ENCODE results near the gene DNAJB5.
"Not testable (repeated sequence)": the region's sequence is repeated elsewhere in the genome, so short reads cannot be mapped to it uniquely, and the experiment has no call there.

The DNAJB5 gene

DNA sequence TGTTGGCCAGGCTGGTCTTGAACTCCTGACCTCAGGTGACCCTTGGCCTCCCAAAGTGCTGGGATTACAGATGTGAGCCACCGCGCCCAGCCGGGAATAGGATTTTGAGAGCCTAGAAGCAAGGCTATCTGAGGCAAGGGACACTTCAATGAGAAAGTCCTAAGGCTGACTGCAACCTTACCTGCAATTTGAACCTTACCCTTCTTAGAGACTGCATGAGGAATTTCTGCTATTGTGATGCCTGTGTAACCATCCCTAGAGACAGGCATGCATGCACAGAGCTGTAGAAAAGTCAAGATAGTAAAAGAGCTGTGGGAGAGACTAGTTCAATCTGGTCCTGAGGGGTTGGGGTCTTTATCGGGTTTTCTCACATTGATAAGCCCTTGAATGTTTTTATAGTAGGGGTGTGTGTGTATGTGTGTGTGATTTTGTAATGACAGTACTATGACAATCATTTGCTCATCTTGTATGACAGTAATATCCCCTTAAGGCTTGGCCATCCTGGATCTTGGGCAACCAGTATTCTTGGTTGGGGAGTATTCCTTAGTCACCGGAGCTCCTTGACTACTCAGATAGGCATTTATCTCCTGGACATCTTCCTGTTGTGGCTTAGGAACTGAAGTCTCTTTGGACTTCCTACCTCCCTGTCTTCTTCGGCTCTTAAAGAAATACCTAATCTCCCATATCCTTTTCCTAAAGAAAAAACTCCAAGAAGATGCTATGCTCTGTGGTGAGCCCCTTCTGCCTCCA lies 11.2 kb downstream of the DNAJB5 start:
- TF ChIP-seq, protein P1, sequence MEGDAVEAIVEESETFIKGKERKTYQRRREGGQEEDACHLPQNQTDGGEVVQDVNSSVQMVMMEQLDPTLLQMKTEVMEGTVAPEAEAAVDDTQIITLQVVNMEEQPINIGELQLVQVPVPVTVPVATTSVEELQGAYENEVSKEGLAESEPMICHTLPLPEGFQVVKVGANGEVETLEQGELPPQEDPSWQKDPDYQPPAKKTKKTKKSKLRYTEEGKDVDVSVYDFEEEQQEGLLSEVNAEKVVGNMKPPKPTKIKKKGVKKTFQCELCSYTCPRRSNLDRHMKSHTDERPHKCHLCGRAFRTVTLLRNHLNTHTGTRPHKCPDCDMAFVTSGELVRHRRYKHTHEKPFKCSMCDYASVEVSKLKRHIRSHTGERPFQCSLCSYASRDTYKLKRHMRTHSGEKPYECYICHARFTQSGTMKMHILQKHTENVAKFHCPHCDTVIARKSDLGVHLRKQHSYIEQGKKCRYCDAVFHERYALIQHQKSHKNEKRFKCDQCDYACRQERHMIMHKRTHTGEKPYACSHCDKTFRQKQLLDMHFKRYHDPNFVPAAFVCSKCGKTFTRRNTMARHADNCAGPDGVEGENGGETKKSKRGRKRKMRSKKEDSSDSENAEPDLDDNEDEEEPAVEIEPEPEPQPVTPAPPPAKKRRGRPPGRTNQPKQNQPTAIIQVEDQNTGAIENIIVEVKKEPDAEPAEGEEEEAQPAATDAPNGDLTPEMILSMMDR (IDR thresholded peaks at IDR 0.05; ENCODE audit: control extremely low read depth, extremely low read depth, low read depth, missing control alignments), result no peak
- ChIA-PET CTCF (interaction anchor here (1.0 to 4.3 kb wide), 8 partner anchors 11 to 96 kb away, joined by 3 to 22 read pairs (median 4); partner anchors contain the start of genes DNAJB5, PIGO and VCP), POLR2A (no interaction called here)
- DNase-seq (ENCODE audit: extremely low spot score), result no peak

DNA sequence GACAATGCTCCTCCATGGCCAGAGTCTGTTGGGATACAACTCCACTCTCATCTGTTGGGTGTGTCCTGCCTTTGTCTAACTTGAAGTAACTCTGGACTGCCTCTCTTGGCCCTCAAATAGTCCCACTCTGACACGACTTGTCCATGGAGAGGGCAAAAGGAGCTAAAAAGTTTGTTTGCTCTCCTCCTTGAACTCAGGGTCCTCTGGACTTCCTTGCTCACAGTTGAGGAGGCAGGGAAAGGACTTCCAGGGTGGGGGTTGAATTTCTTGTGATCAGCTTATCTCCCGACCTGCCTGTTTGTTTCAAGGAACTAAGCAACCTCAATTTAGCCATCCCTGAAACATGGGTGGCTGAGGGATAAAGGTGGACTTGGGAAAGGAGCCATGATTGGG lies 11.7 kb downstream of the DNAJB5 start:
- DNase-seq (ENCODE audit: extremely low spot score), result no peak
- ChIA-PET CTCF (interaction anchor here (0.8 to 4.3 kb wide), 11 partner anchors 12 to 102 kb away, joined by 3 to 22 read pairs (median 5); partner anchors contain the start of genes DNAJB5, PIGO and VCP), POLR2A (no interaction called here)
- TF ChIP-seq, protein P1 (IDR thresholded peaks at IDR 0.05; ENCODE audit: control extremely low read depth, extremely low read depth, low read depth, missing control alignments), result no peak

DNA sequence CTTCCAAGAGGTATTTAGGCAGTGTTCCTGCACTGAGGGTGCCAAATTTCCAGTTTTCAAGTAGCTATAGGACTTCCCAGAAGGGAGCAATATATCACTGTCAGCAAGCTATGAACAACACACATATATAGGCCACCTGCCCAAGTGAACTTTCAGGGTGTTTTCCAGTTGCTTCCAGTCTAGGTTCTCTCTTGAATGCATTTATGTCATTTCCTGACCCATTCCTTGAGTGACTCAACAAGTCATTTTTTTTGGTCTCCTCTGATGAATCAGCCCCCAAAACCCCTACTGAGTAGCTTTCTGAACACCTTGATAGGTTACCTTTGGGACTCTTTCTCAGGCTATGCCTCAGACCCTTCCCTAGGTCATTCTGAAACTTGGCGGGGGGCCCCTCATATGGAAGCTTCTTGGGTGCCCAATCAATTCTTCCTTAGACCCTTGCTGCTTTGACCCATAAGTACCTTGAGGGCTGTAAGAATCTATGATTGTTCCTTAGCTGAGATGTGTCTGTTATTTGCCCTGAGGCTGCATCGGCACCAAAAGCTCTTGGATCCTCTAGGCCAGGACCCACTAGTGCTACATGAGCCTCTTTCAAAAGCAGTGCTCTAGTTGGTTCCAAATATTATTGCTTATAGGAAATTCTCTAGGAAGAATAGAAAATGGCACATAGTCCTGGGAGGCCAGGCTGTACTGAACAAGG lies 12.4 kb downstream of the DNAJB5 start:
- ChIA-PET POLR2A (interaction anchor here (0.6 kb wide), 1 partner anchor 10 kb away, joined by 3 read pairs; no protein-coding TSS in a partner anchor), CTCF (interaction anchor here (0.7 to 4.3 kb wide), 15 partner anchors 10 to 242 kb away, joined by 3 to 22 read pairs (median 3); partner anchors contain the start of genes DNAJB5, PIGO and VCP)
- TF ChIP-seq, protein P1 (IDR thresholded peaks at IDR 0.05; ENCODE audit: control extremely low read depth, extremely low read depth, low read depth, missing control alignments), result no peak
- peak; percentile 24 for DNase-seq (ENCODE audit: extremely low spot score)

DNA sequence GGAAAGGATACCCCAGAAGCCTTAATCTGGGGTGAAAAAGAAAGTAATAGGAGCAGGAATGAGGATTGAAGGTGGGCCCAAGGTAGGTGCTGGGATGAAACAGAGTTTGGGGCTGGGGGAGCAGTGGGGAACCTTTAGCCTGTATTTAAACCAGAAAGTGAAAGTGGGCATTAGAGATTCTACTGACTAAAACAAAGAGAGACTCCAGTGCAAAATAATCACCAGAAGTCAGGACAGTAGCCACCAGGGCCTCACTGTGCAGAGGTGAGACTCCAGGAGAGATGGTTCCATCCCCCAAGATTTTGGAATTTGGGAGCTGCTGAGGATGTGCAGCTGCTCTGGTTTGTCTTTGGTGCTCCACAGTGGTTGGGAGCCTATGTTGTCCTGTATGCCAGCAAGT lies 13.1 kb downstream of the DNAJB5 start:
- ChIA-PET POLR2A (no interaction called here), CTCF (interaction anchor here (1.0 to 4.3 kb wide), 8 partner anchors 8 to 243 kb away, joined by 3 to 22 read pairs (median 7); no protein-coding TSS in a partner anchor)
- TF ChIP-seq, protein P1 (IDR thresholded peaks at IDR 0.05; ENCODE audit: control extremely low read depth, extremely low read depth, low read depth, missing control alignments), result no peak
- DNase-seq (ENCODE audit: extremely low spot score), result peak; percentile 24

DNA sequence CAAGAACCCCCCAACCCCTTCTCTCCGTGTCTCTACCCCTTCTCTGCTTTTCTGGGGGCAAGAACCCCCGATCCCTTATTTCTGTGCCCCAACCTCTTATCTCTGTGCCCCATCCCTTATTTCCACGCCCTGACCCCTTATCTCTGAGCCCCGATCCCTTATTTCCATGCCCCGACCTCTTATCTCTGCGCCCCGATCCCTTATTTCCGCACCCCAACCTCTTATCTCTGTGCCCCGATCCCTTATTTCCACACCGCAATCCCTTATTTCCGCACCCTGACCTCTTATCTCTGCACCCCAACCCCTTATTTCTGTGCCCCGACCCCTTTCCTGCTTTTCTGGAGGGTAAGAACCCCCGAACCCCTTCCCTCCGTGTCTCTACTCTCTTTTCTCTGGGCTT lies 14.8 kb downstream of the DNAJB5 start:
- DNase-seq (ENCODE audit: extremely low spot score); POLR2A ChIA-PET; CTCF ChIA-PET: not testable (repeated sequence)

DNA sequence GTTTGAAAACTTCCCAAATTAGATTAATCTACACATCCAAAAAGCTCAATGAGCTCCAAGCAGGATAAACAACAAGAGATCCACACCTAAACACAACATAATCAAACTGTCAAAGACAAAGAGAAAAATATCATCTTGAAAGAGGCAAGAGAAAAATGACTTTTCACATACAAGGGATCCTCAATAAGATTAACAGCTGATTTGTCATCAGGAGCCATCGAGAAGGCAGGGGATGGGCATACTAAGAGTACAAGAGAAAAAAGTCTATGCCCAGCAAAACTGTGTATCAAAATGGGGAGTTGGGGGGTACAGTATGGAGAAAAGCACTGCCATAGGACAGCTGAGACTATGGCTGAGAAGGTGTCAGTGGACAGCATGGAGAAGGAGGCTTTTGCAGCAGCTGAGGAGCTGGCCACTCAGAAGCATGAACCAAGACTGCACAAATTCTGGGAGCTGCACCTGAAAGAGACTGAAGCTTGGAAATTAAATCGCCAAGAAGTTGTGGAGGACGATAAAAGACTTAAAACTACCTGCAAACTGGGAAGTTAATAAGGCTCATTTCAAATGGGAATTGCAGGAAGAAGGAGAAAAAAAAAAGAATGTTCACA lies 20.9 kb downstream of the DNAJB5 start:
- TF ChIP-seq, protein P1 (IDR thresholded peaks at IDR 0.05; ENCODE audit: control extremely low read depth, extremely low read depth, low read depth, missing control alignments), result no peak
- ChIA-PET CTCF (interaction anchor here (1.4 kb wide), 1 partner anchor 41 kb away, joined by 5 read pairs; no protein-coding TSS in a partner anchor), POLR2A (no interaction called here)
- DNase-seq (ENCODE audit: extremely low spot score), result no peak

Data from GM10248 (cell line).